Measurements from ENCODE around the gene RBPJ. TPM values are rescaled to one million over a fixed set of nuclear protein-coding genes. Genes with fewer than 3 reads are reported as not detected.
"Not testable (repeated sequence)": the region's sequence is repeated elsewhere in the genome, so short reads cannot be mapped to it uniquely, and the experiment has no call there.

The RBPJ gene
- total RNA-seq, 1 donor = 156 TPM

GRCh38 chr4:26296514-26296913 is 24.3 kb upstream of the RBPJ start:
- Histone ChIP-seq H3K27me3 (ENCODE audit: insufficient read depth, low read length) (no peaks in the 10 kb centered on the region), H3K4me1 (ENCODE audit: insufficient read depth, low read length) (peaks cover 18% of the 10 kb centered on the region), H3K4me3 (ENCODE audit: low read length) (no peak overlapping the region), H3K9me3 (ENCODE audit: low read depth, low read length) (no peaks in the 10 kb centered on the region)

- Histone ChIP-seq H3K27me3 (ENCODE audit: insufficient read depth, low read length) (no peaks in the 10 kb centered on the region), H3K4me1 (ENCODE audit: insufficient read depth, low read length) (peaks cover 25% of the 10 kb centered on the region), H3K4me3 (ENCODE audit: low read length) (no peak overlapping the region), H3K9me3 (ENCODE audit: low read depth, low read length) (no peaks in the 10 kb centered on the region)
These were observed 23.6 kb upstream of the RBPJ start for GRCh38 chr4:26297219-26297618.

GRCh38 chr4:26298198-26298947 is 22.4 kb upstream of the RBPJ start:
- no peaks in the 10 kb centered on the region for H3K27me3 ChIP-seq (ENCODE audit: insufficient read depth, low read length)
- no peak overlapping the region for H3K4me3 ChIP-seq (ENCODE audit: low read length)
- peaks cover 27% of the 10 kb centered on the region for H3K4me1 ChIP-seq (ENCODE audit: insufficient read depth, low read length)
- H3K9me3 ChIP-seq (ENCODE audit: low read depth, low read length) = no peaks in the 10 kb centered on the region

- Histone ChIP-seq H3K4me3 (ENCODE audit: low read length) (no peak overlapping the region), H3K9me3 (ENCODE audit: low read depth, low read length) (no peaks in the 10 kb centered on the region), H3K27me3 (ENCODE audit: insufficient read depth, low read length) (no peaks in the 10 kb centered on the region), H3K4me1 (ENCODE audit: insufficient read depth, low read length) (peaks cover 25% of the 10 kb centered on the region)
These were observed 21.4 kb upstream of the RBPJ start for GRCh38 chr4:26299254-26299882.

GRCh38 chr4:26300314-26301307 is 20.2 kb upstream of the RBPJ start:
- Histone ChIP-seq H3K9me3 (ENCODE audit: low read depth, low read length) (no peaks in the 10 kb centered on the region), H3K4me3 (ENCODE audit: low read length) (no peak overlapping the region), H3K27me3 (ENCODE audit: insufficient read depth, low read length) (no peaks in the 10 kb centered on the region), H3K4me1 (ENCODE audit: insufficient read depth, low read length) (peaks cover 25% of the 10 kb centered on the region)

- Histone ChIP-seq H3K27me3 (ENCODE audit: insufficient read depth, low read length) (no peaks in the 10 kb centered on the region), H3K9me3 (ENCODE audit: low read depth, low read length) (no peaks in the 10 kb centered on the region), H3K4me1 (ENCODE audit: insufficient read depth, low read length) (peaks cover 25% of the 10 kb centered on the region), H3K4me3 (ENCODE audit: low read length) (no peak overlapping the region)
These were observed 18.5 kb upstream of the RBPJ start for GRCh38 chr4:26302031-26302899.

- H3K9me3 ChIP-seq (ENCODE audit: low read depth, low read length) = no peaks in the 10 kb centered on the region
- H3K27me3 ChIP-seq (ENCODE audit: insufficient read depth, low read length) = no peaks in the 10 kb centered on the region
- H3K4me3 ChIP-seq (ENCODE audit: low read length) = no peak overlapping the region
- peaks cover 25% of the 10 kb centered on the region for H3K4me1 ChIP-seq (ENCODE audit: insufficient read depth, low read length)
These were observed 17.8 kb upstream of the RBPJ start for GRCh38 chr4:26303008-26303407.

- Histone ChIP-seq H3K4me3 (ENCODE audit: low read length) (no peak overlapping the region), H3K27me3 (ENCODE audit: insufficient read depth, low read length) (no peaks in the 10 kb centered on the region), H3K9me3 (ENCODE audit: low read depth, low read length) (no peaks in the 10 kb centered on the region), H3K4me1 (ENCODE audit: insufficient read depth, low read length) (peaks cover 7% of the 10 kb centered on the region)
These were observed 13.6 kb upstream of the RBPJ start for GRCh38 chr4:26307037-26307800.

- peaks cover 7% of the 10 kb centered on the region for H3K4me1 ChIP-seq (ENCODE audit: insufficient read depth, low read length)
- H3K9me3 ChIP-seq (ENCODE audit: low read depth, low read length) = no peaks in the 10 kb centered on the region
- H3K27me3 ChIP-seq (ENCODE audit: insufficient read depth, low read length) = no peaks in the 10 kb centered on the region
- H3K4me3 ChIP-seq (ENCODE audit: low read length) = no peak overlapping the region
These were observed 12.2 kb upstream of the RBPJ start for GRCh38 chr4:26308568-26308967.

- H3K4me3 ChIP-seq (ENCODE audit: low read length) = no peak overlapping the region
- H3K4me1 ChIP-seq (ENCODE audit: insufficient read depth, low read length) = peaks cover 7% of the 10 kb centered on the region
- H3K27me3 ChIP-seq (ENCODE audit: insufficient read depth, low read length) = no peaks in the 10 kb centered on the region
- H3K9me3 ChIP-seq (ENCODE audit: low read depth, low read length) = no peaks in the 10 kb centered on the region
These were observed 10.6 kb upstream of the RBPJ start for GRCh38 chr4:26310264-26310663.

- peaks cover 7% of the 10 kb centered on the region for H3K4me1 ChIP-seq (ENCODE audit: insufficient read depth, low read length)
- H3K9me3 ChIP-seq (ENCODE audit: low read depth, low read length) = no peaks in the 10 kb centered on the region
- H3K4me3 ChIP-seq (ENCODE audit: low read length) = no peak overlapping the region
- H3K27me3 ChIP-seq (ENCODE audit: insufficient read depth, low read length) = no peaks in the 10 kb centered on the region
These were observed 9.2 kb upstream of the RBPJ start for GRCh38 chr4:26311633-26312032.

GRCh38 chr4:26315316-26315932 is 5.4 kb upstream of the RBPJ start:
- not testable (repeated sequence) for H3K27me3 ChIP-seq (ENCODE audit: insufficient read depth, low read length); H3K4me3 ChIP-seq (ENCODE audit: low read length); H3K9me3 ChIP-seq (ENCODE audit: low read depth, low read length)
- H3K4me1 ChIP-seq (ENCODE audit: insufficient read depth, low read length) = peaks cover 21% of the 10 kb centered on the region

GRCh38 chr4:26317766-26318165 is 3.0 kb upstream of the RBPJ start:
- Histone ChIP-seq H3K4me1 (ENCODE audit: insufficient read depth, low read length) (peaks cover 31% of the 10 kb centered on the region), H3K4me3 (ENCODE audit: low read length) (no peak overlapping the region), H3K27me3 (ENCODE audit: insufficient read depth, low read length) (no peaks in the 10 kb centered on the region), H3K9me3 (ENCODE audit: low read depth, low read length) (no peaks in the 10 kb centered on the region)

Measured in mononuclear cell (primary cell).